LoVo (cell line): ENCODE measurements around the gene GANAB.
A peak's percentile ranks its signal among the peaks of the same experiment; 100 is the strongest.
"Not testable (repeated sequence)": the region's sequence is repeated elsewhere in the genome, so short reads cannot be mapped to it uniquely, and the experiment has no call there.

Experiments
- DNase-seq: peaks from one replicate; pipeline ENCODE4 v3.0.0-alpha.2; 2016; ENCODE audit warnings: low spot score

Gene GANAB

GRCh38 chr11:62645946-62646824 is at the start of gene GANAB:
Gene GANAB, minus strand, starts transcription at chr11:62646613. Its CDS starts 14 bp downstream, at chr11:62646599.
- peak; percentile 98 for DNase-seq

GRCh38 chr11:62694455-62695167 is 48.2 kb upstream of the GANAB start:
- peak; percentile 55 for DNase-seq

GRCh38 chr11:62693624-62694023 is 47.2 kb upstream of the GANAB start:
- not testable (repeated sequence) for DNase-seq

DNA sequence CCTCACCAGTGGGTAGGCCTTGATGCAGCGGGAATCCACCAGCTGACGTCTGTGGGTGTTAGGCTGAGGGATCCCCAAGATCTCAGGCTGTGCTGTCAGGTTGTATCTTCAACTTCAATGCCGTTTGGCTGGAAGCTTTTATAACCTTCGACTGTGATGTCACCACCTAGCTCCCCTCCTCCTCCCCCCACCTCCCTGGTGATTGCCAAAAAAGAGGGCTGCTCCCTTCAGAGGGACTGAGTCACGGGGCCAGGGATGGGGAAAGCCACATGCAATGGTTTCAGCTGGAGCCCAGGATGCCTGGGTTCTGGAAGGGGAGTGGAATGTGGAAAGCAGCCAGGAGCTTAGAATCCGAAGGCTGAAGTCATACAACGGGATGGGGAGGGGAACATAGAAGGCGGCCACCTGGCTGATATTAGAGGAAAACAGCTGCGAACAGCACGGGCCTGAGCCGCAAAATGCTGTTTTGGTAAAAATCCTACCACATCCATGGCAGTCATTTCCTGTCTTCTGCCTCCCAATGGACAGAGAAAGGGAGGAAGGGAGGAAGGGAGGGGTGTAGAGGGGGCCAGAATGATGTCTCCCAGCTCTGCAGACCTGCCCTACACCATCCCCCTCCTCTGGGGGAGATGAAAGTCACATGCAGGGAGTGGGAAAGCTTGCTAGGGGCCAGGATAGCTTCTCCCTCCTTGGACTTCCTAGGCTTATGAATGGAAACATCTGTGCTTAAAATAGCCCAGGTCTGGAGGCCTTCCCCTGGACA is 43.2 kb upstream of the GANAB start, which contains the start of gene LRRN4CL:
TSS of gene LRRN4CL (minus strand) at position 110 of the 763 bp plus-strand sequence. CDS start 1,022 bp downstream, outside the sequence.
- DNase-seq, result no peak

DNA sequence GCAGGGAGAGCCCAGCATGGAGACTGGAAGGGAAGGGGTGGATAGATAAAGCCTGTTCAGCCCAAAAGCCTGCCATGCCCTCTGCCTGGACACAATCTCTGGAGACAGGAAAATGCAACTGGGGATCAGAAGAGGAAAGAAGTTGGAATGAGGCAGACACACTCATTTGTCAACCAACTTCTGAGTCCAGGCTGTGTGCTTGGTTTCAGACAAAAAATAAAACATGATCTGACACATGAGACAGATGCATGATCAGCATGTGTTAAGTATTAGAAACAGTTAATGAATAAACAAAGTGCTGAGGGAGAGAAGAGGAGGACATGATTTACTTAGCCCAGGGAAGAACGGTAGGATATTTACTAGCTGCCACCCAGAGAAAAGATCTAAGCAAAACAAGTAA is 42.1 kb upstream of the GANAB start:
- no peak for DNase-seq

GRCh38 chr11:62687508-62688396 is 41.3 kb upstream of the GANAB start:
- DNase-seq, result no peak

- DNase-seq, result no peak
These were observed 36.1 kb upstream of the GANAB start for GRCh38 chr11:62682518-62682917.

GRCh38 chr11:62680825-62681240 is 34.4 kb upstream of the GANAB start:
- DNase-seq, result peak; percentile 64

DNA sequence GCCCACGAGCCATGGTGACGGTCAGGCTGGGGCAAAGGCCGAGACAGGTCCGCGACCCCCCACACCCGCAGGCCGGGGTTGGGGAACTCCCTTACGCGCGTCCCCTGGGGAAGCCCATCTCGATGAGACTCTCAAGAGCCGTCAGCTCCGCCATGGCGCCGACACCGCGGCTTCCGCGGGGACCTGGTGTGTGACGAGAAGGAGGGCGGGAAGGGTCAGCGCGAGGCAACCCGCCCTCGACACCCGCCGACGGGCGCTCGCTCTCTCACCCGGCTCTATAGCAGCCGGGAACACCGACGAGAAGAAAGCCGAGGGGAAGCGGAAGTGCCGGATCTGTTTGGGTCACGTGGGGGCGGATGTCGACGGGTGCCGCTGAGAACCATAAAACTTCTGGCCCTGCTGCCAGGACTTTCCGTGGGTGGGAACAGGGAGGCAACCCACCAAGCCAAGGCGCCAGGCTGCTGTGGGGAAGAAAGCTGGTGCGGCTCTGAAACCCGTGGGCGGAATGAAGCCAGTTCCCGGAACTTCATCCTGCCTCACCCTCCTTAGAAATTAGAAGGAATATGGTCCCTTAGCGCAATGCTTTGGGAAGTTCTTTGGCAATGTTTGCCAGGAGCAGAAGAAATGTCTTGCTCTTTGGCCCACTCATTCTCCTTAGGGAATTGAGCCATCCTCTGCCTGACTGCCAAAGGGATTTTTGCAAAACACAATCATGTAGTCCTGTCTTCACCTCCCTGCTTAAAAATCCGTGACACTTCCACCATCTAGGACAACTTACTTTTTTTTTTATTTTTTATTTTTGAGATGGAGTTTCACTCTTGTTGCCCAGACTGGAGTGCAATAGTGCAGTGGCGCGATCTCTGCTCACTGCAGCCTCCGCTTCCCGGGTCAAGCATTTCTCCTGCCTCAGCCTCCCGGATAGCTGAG is 32.6 kb upstream of the GANAB start, which contains the start of gene UBXN1:
TSS of gene UBXN1 (minus strand) at position 304 of the 927 bp plus-strand sequence. CDS start at position 154, 150 bp downstream.
- DNase-seq, result peak; percentile 87

DNA sequence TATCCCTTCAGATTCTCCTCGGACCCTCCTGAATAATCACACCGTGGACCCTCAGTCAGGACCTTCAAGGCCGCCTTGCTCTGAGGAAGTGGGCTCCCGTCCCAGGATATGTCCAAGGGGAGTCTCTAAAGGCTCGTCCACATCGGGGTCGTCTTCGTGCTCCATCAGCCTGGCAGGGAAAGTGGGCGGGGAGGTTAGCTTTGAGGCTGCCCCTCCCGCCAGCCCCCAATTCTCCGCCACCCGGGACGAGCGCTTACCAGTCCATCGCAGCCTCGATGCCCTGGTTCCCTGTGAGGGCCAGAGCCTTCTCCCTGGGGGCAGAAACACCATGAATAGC is 32.0 kb upstream of the GANAB start:
- no peak for DNase-seq

DNA sequence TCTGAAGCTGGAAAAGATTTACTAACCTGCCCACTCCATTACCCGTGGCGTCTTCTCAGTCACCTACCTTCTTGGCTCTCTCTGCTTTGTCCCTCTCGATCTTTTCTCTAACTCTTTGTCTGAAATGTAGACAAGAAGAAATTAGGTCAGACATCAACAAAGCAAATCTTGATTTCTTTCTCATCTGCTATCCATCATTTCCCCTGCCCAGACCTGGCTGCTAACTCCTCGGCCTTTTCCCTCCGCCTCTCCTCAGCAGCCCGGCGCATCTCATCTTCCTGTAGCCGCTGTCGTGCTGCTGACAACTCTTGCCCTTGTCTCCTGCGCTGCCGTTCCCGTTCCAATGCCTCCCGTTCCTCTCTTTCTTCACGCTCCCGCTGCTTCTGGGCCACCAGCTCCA is 31.3 kb upstream of the GANAB start:
- DNase-seq, result no peak

DNA sequence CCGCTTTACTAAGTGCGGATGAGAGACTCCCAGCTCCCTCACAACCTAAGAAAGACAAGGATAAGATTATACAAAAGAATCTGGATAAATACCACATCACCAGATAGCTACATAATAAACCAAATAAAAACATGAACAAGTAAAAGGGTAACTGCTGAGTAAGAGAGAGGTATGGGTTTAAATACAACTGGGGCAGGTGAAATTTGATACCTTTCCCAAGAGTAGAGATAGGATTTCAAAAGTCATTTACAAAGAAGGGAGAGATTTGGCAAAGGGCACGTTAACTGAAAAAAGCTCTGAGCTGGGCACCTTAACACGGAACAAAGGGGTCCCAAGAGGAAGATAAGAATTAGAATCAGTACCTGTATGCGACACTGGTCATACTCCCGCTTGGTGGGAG is 30.7 kb upstream of the GANAB start:
- DNase-seq, result no peak

DNA sequence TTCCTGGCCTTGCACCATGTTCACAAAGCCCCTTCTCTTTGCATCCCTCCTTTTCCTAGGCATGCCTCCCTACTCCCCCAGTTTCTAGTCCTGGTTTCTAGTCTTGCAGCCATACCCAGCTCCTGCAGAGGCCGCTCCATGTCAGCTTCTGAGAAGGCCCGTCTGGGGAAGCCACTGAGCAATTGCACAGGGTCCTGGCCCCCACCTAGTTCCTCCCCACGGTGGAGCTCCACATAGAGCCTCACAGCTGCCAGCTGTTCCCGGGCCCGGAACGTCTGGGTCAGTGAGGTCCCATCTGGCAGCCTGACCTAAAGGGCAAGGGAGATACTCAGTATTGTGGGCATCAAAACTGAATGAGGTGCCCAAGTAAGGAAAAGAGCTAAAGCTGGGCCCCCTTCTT is 30.3 kb upstream of the GANAB start:
- no peak for DNase-seq

GRCh38 chr11:62675415-62675814 is 29.0 kb upstream of the GANAB start:
- DNase-seq, result not testable (repeated sequence)

DNA sequence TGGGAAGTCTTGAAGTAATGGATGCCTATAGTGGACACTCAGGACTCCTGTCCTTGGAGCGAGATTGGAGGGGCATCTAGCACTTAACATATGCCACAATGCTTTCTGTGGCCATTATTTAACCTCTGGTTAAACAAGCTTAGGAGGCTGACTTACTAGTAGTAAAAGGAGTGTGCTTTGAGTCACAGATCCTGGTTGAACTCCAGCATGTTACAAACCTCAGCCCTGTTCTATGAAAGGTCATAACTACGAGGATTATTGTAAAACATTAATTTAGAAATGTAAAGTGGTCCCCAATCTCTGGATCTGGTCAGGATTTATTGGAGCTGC is 26.7 kb upstream of the GANAB start:
- no peak for DNase-seq

- DNase-seq, result peak; percentile 72
These were observed 25.4 kb upstream of the GANAB start, which contains the start of the genes LBHD1 and UQCC3 for GRCh38 chr11:62671608-62672389. Gene LBHD1, minus strand, starts transcription at chr11:62672267. Its CDS starts 2,236 bp downstream, at chr11:62670031. Gene UQCC3, plus strand, starts transcription at chr11:62671673. Its CDS starts 73 bp downstream, at chr11:62671746.

GRCh38 chr11:62671236-62671607 is 24.8 kb upstream of the GANAB start:
- DNase-seq, result peak; percentile 42

- DNase-seq, result no peak
These were observed 23.2 kb upstream of the GANAB start for GRCh38 chr11:62669420-62670161.

DNA sequence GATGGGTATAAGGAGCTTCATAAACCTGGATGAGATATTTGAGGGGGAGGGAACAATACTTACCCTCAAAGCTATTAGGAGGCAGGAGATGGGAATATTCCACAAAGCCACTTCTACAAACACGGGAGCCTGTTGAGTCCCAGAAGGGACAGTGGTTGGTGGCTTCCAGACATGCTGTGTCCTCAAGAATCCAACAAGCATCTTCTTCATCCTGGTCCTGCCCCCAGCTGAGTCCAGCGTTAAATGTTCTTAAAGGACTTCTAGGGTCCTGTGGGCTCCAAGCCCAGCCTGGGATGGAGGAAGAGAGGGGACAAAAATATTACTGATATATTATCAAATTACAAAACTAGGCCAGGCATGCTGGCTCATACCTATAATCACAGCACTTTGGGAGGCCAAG is 21.0 kb upstream of the GANAB start:
- no peak for DNase-seq
